CD4-positive, alpha-beta memory T cell (primary cell): Measurements from ENCODE around the gene GABRR2. TPM values are rescaled to one million over a fixed set of nuclear protein-coding genes. Genes with fewer than 3 reads are reported as not detected.
A peak's percentile ranks its signal among the peaks of the same experiment; 100 is the strongest.

Source experiments
- CTCF ChIA-PET: fragments of 350-600 bp; sonication (Branson Sonifier 250); formaldehyde crosslinking; loops from one replicate; lab custom pipeline; 2021; ENCODE audit warnings: inconsistent platforms; ENCODE audit not compliant: partially characterized antibody; lab: Charles Lee
- POLR2A ChIA-PET: fragments of 350-600 bp; sonication (Branson Sonifier 250); formaldehyde crosslinking; loops from one replicate; lab custom pipeline; 2021; ENCODE audit not compliant: partially characterized antibody; lab: Charles Lee
- DNase-seq, 5 donors: peaks; one replicate each; pipeline versions ENCODE4 v3.0.0 to v3.0.0-alpha.2; 2020 to 2022; ENCODE audit warnings: mixed read lengths in 1 of 5
- H3K27ac ChIP-seq: one replicate; pipeline ENCODE4 v1.7.0; 2013; ENCODE audit warnings: low read depth, low read length
- H3K27me3 ChIP-seq: 2 replicates; pipeline ENCODE4 v1.7.0; 2013; ENCODE audit warnings: mild to moderate bottlenecking, low read length, moderate library complexity; ENCODE audit not compliant: insufficient read depth
- H3K36me3 ChIP-seq: 2 replicates; pipeline ENCODE4 v1.7.0; 2013; ENCODE audit warnings: mild to moderate bottlenecking, low read length, moderate library complexity; ENCODE audit not compliant: insufficient read depth
- H3K4me1 ChIP-seq: 2 replicates; pipeline ENCODE4 v1.7.0; 2013; ENCODE audit warnings: mild to moderate bottlenecking, low read length, moderate library complexity; ENCODE audit not compliant: insufficient read depth
- H3K4me3 ChIP-seq, 2 donors: one replicate each; pipeline ENCODE4 v1.7.0; 2013; ENCODE audit warnings: low read length in 2 of 2, mild to moderate bottlenecking in 1 of 2
- H3K9me3 ChIP-seq, 2 donors: one replicate each; pipeline ENCODE4 v1.7.0; 2013; ENCODE audit warnings: low read length in 2 of 2, control low read depth in 1 of 2; ENCODE audit not compliant: control insufficient read depth in 1 of 2
- H3K27ac Mint-ChIP-seq, 7 donors: one replicate each; pipeline ENCODE4 v1.8.0; 2020 to 2021; ENCODE audit warnings: mixed read lengths in 7 of 7, mild to moderate bottlenecking in 6 of 7, inconsistent platforms in 3 of 7, moderate library complexity in 3 of 7
- H3K27me3 Mint-ChIP-seq, 2 donors: one replicate each; pipeline ENCODE4 v1.8.0; 2020 to 2021; ENCODE audit warnings: mixed read lengths in 2 of 2
- H3K36me3 Mint-ChIP-seq, 2 donors: one replicate each; pipeline ENCODE4 v1.8.0; 2020 to 2021; ENCODE audit warnings: mixed read lengths in 2 of 2, inconsistent platforms in 1 of 2, mild to moderate bottlenecking in 1 of 2
- H3K4me1 Mint-ChIP-seq, 4 donors: one replicate each; pipeline ENCODE4 v1.8.0; 2020 to 2021; ENCODE audit warnings: mixed read lengths in 4 of 4, mild to moderate bottlenecking in 1 of 4
- H3K4me3 Mint-ChIP-seq, 8 donors: one replicate each; pipeline ENCODE4 v1.8.0; 2020 to 2021; ENCODE audit warnings: mixed read lengths in 8 of 8, mild to moderate bottlenecking in 7 of 8, moderate library complexity in 6 of 8, inconsistent platforms in 3 of 8
- H3K9me3 Mint-ChIP-seq, 8 donors: one replicate each; pipeline ENCODE4 v1.8.0; 2020 to 2021; ENCODE audit warnings: mixed read lengths in 8 of 8, mild to moderate bottlenecking in 5 of 8, inconsistent platforms in 3 of 8, moderate library complexity in 1 of 8
- intact Hi-C: fragments of 100-400 bp; cut with micrococcal nuclease; formaldehyde crosslinking; loops from one replicate; pipeline ENCODE4 v1.15.1; 2023
- polyA plus RNA-seq, 2 donors: library from polyadenylated mRNA; unstranded; fragments of 300-500 nt; fragmentation: Illumina TruSeq; gene quantifications; one replicate each; pipeline ENCODE4 v1.2.3, GENCODE V29; 2021
- total RNA-seq, 2 experiments: library from RNA; stranded (reverse); gene quantifications; one replicate each; pipeline ENCODE4 v1.2.3, GENCODE V29; 2021

Gene GABRR2
- total and polyA plus RNA-seq, 4 experiments from 2014 or later = 0.10 to 1.7 (median 1.2) TPM; not detected in 1

- intact Hi-C loops = no loop called here
- Mint-ChIP-seq H3K4me1 (no peaks in the 10 kb centered on the region), H3K36me3 (peaks cover 37 to 59% of the 10 kb centered on the region in 2 donors), H3K27ac (no peak overlapping the region), H3K9me3 (no peaks in the 10 kb centered on the region), H3K4me3 (no peak overlapping the region), H3K27me3 (no peaks in the 10 kb centered on the region)
- H3K4me3 ChIP-seq = no peak overlapping the region
- POLR2A ChIA-PET = no interaction called here
- DNase-seq = no peak
- CTCF ChIA-PET = interaction anchor here (1.6 kb wide), 1 partner anchor 37 kb away, joined by 9 read pairs; no protein-coding TSS in a partner anchor
- no peaks in the 10 kb centered on the region for H3K27me3 ChIP-seq
- no peaks in the 10 kb centered on the region for H3K9me3 ChIP-seq
- no peak overlapping the region for H3K27ac ChIP-seq
- no peaks in the 10 kb centered on the region for H3K4me1 ChIP-seq
- peaks cover 26% of the 10 kb centered on the region for H3K36me3 ChIP-seq
Measured at GRCh38 chr6:89335164-89335563, 20.1 kb upstream of the GABRR2 start.

DNA sequence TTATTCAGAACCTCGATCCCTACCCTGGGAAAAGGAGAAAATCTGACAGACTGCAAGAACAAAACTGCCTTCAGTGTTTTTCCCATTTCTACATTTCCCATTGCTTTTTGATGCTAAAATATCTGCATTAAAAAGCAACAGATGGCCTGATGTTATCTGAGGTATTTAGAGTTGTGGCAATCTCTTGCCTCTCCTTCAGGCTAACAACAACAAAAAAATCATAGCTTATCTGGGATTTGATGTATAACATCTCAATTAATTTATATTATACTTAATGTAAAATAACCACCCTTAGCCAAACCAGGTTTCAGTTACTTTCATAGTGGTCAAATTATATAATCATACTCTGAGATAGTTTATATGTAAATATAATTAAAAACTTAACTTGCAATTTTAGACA is 15.8 kb upstream of the GABRR2 start:
- Histone ChIP-seq H3K27ac (no peak overlapping the region), H3K9me3 (no peaks in the 10 kb centered on the region), H3K27me3 (no peaks in the 10 kb centered on the region), H3K4me1 (no peaks in the 10 kb centered on the region), H3K4me3 (no peak overlapping the region), H3K36me3 (peaks cover 22% of the 10 kb centered on the region)
- H3K27me3 Mint-ChIP-seq = no peaks in the 10 kb centered on the region
- peaks cover 0 to 4% (median 0%) of the 10 kb centered on the region in 4 donors for H3K4me1 Mint-ChIP-seq
- ChIA-PET CTCF (no interaction called here), POLR2A (no interaction called here)
- DNase-seq = no peak
- H3K4me3 Mint-ChIP-seq = no peak overlapping the region
- intact Hi-C loops = no loop called here
- no peak overlapping the region for H3K27ac Mint-ChIP-seq
- no peaks in the 10 kb centered on the region for H3K9me3 Mint-ChIP-seq
- H3K36me3 Mint-ChIP-seq = peaks cover 45 to 59% of the 10 kb centered on the region in 2 donors

GRCh38 chr6:89328976-89329375 is 13.9 kb upstream of the GABRR2 start:
- Histone ChIP-seq H3K4me1 (no peaks in the 10 kb centered on the region), H3K36me3 (peaks cover 10% of the 10 kb centered on the region), H3K4me3 (no peak overlapping the region), H3K9me3 (no peaks in the 10 kb centered on the region), H3K27me3 (no peaks in the 10 kb centered on the region), H3K27ac (no peak overlapping the region)
- ChIA-PET CTCF (no interaction called here), POLR2A (no interaction called here)
- Mint-ChIP-seq H3K27ac (no peak overlapping the region), H3K4me3 (no peak overlapping the region), H3K4me1 (peaks cover 0 to 4% (median 0%) of the 10 kb centered on the region in 4 donors), H3K27me3 (no peaks in the 10 kb centered on the region), H3K9me3 (no peaks in the 10 kb centered on the region), H3K36me3 (peaks cover 50 to 55% of the 10 kb centered on the region in 2 donors)
- DNase-seq = no peak
- intact Hi-C loops = no loop called here

GRCh38 chr6:89324304-89324703 is 9.2 kb upstream of the GABRR2 start:
- no peaks in the 10 kb centered on the region for H3K27me3 ChIP-seq
- Mint-ChIP-seq H3K9me3 (no peaks in the 10 kb centered on the region), H3K27ac (no peak overlapping the region), H3K36me3 (peaks cover 33 to 43% of the 10 kb centered on the region in 2 donors), H3K4me1 (peaks cover 0 to 7% (median 3%) of the 10 kb centered on the region in 4 donors), H3K27me3 (no peaks in the 10 kb centered on the region), H3K4me3 (no peak overlapping the region)
- ChIA-PET POLR2A (interaction anchor here (0.6 kb wide), 1 partner anchor 356 kb away, joined by 3 read pairs; no protein-coding TSS in a partner anchor), CTCF (interaction anchor here (1.3 kb wide), 1 partner anchor 10 kb away, joined by 3 read pairs; no protein-coding TSS in a partner anchor)
- DNase-seq = no peak
- intact Hi-C loops = no loop called here
- peaks cover 4% of the 10 kb centered on the region for H3K36me3 ChIP-seq
- H3K4me3 ChIP-seq = no peak overlapping the region
- no peaks in the 10 kb centered on the region for H3K9me3 ChIP-seq
- H3K27ac ChIP-seq = no peak overlapping the region
- no peaks in the 10 kb centered on the region for H3K4me1 ChIP-seq

- H3K27ac Mint-ChIP-seq = peak overlapping the region in 1 of 7 donors; percentile 5
- H3K36me3 ChIP-seq = no peaks in the 10 kb centered on the region
- no peak overlapping the region for H3K4me3 Mint-ChIP-seq
- peaks cover 0 to 7% (median 3%) of the 10 kb centered on the region in 4 donors for H3K4me1 Mint-ChIP-seq
- H3K4me3 ChIP-seq = no peak overlapping the region
- intact Hi-C loops = no loop called here
- ChIA-PET POLR2A (no interaction called here), CTCF (interaction anchor here (1.3 kb wide), 1 partner anchor 10 kb away, joined by 3 read pairs; no protein-coding TSS in a partner anchor)
- no peak overlapping the region for H3K27ac ChIP-seq
- H3K27me3 Mint-ChIP-seq = no peaks in the 10 kb centered on the region
- H3K9me3 ChIP-seq = no peaks in the 10 kb centered on the region
- no peak for DNase-seq
- H3K9me3 Mint-ChIP-seq = no peaks in the 10 kb centered on the region
- no peaks in the 10 kb centered on the region for H3K4me1 ChIP-seq
- H3K36me3 Mint-ChIP-seq = peaks cover 25 to 36% of the 10 kb centered on the region in 2 donors
- no peaks in the 10 kb centered on the region for H3K27me3 ChIP-seq
Measured at GRCh38 chr6:89323511-89323971, 8.4 kb upstream of the GABRR2 start.

GRCh38 chr6:89321131-89321970 is 6.3 kb upstream of the GABRR2 start:
- no peak for DNase-seq
- ChIA-PET POLR2A (no interaction called here), CTCF (interaction anchor here (0.9 kb wide), 1 partner anchor 9 kb away, joined by 3 read pairs; no protein-coding TSS in a partner anchor)
- H3K27ac ChIP-seq = no peak overlapping the region
- intact Hi-C loops = no loop called here
- Mint-ChIP-seq H3K9me3 (no peaks in the 10 kb centered on the region), H3K27ac (peak overlapping the region in 1 of 7 donors; percentile 26), H3K36me3 (peaks cover 13 to 28% of the 10 kb centered on the region in 2 donors), H3K4me1 (peaks cover 0 to 7% (median 3%) of the 10 kb centered on the region in 4 donors), H3K27me3 (no peaks in the 10 kb centered on the region), H3K4me3 (no peak overlapping the region)
- no peaks in the 10 kb centered on the region for H3K4me1 ChIP-seq
- no peaks in the 10 kb centered on the region for H3K27me3 ChIP-seq
- H3K4me3 ChIP-seq = no peak overlapping the region
- no peaks in the 10 kb centered on the region for H3K9me3 ChIP-seq
- H3K36me3 ChIP-seq = no peaks in the 10 kb centered on the region

- Histone ChIP-seq H3K27ac (no peak overlapping the region), H3K4me1 (no peaks in the 10 kb centered on the region), H3K9me3 (no peaks in the 10 kb centered on the region), H3K27me3 (no peaks in the 10 kb centered on the region), H3K36me3 (no peaks in the 10 kb centered on the region), H3K4me3 (no peak overlapping the region)
- H3K9me3 Mint-ChIP-seq = no peaks in the 10 kb centered on the region
- POLR2A ChIA-PET = no interaction called here
- H3K4me3 Mint-ChIP-seq = no peak overlapping the region
- no peaks in the 10 kb centered on the region for H3K27me3 Mint-ChIP-seq
- H3K4me1 Mint-ChIP-seq = peaks cover 0 to 6% (median 2%) of the 10 kb centered on the region in 4 donors
- H3K36me3 Mint-ChIP-seq = peaks cover 8 to 33% of the 10 kb centered on the region in 2 donors
- no peak for DNase-seq
- intact Hi-C loops = no loop called here
- CTCF ChIA-PET = no interaction called here
- peak overlapping the region in 1 of 7 donors; percentile 52 for H3K27ac Mint-ChIP-seq
Measured at GRCh38 chr6:89320012-89320559, 5.0 kb upstream of the GABRR2 start.
